ENCODE measurements around the gene MAGI1. TPM values are rescaled to one million over a fixed set of nuclear protein-coding genes. Genes with fewer than 3 reads are reported as not detected.

MAGI1 gene
- total RNA-seq, 6 donors from 2014 or later = 33.0 to 72.9 (median 62.4) TPM

GRCh38 chr3:65659396-65659795 lies 379.3 kb downstream of the MAGI1 start:
- no peak overlapping the region for H3K4me3 ChIP-seq
- H3K27me3 ChIP-seq = no peaks in the 10 kb centered on the region
- no peak overlapping the region for H3K27ac ChIP-seq
- H3K36me3 ChIP-seq = no peaks in the 10 kb centered on the region
- ATAC-seq (ENCODE audit: low FRiP score in 2 of 2) = no peak
- WGBS, 2 donors = 84 to 88% methylated on average over 6 of the region's 6 CpGs
- TF ChIP-seq POLR2A (IDR thresholded peaks at IDR 0.05) = no peak
- TF ChIP-seq EP300 (IDR thresholded peaks at IDR 0.05) = no peak
- no peak for TF ChIP-seq POLR2AphosphoS5 (IDR thresholded peaks at IDR 0.05)
- no peak for TF ChIP-seq CTCF (IDR thresholded peaks at IDR 0.05)
- no peaks in the 10 kb centered on the region for H3K4me1 ChIP-seq
- no peaks in the 10 kb centered on the region for H3K9me3 ChIP-seq
- DNase-seq = no peak

- Histone ChIP-seq H3K27ac (no peak overlapping the region), H3K36me3 (no peaks in the 10 kb centered on the region), H3K4me3 (no peak overlapping the region), H3K4me1 (no peaks in the 10 kb centered on the region), H3K9me3 (no peaks in the 10 kb centered on the region), H3K27me3 (no peaks in the 10 kb centered on the region)
- ATAC-seq (ENCODE audit: low FRiP score in 2 of 2) (no peak), DNase-seq (no peak)
- WGBS, 2 donors = 83 to 89% methylated on average over 2 of the region's 2 CpGs
- TF ChIP-seq EP300 (IDR thresholded peaks at IDR 0.05) = no peak
- TF ChIP-seq POLR2A (IDR thresholded peaks at IDR 0.05) = no peak
- no peak for TF ChIP-seq CTCF (IDR thresholded peaks at IDR 0.05)
- TF ChIP-seq POLR2AphosphoS5 (IDR thresholded peaks at IDR 0.05) = no peak
Observed at GRCh38 chr3:65658401-65658800, 380.3 kb downstream of the MAGI1 start.

GRCh38 chr3:65655061-65655460 lies 383.7 kb downstream of the MAGI1 start:
- no peak for ATAC-seq (ENCODE audit: low FRiP score in 2 of 2)
- H3K27me3 ChIP-seq = no peaks in the 10 kb centered on the region
- 92 to 98% methylated on average over 4 of the region's 4 CpGs for WGBS, 2 donors

GRCh38 chr3:65653731-65654130 lies 385.0 kb downstream of the MAGI1 start:
- ATAC-seq (ENCODE audit: low FRiP score in 2 of 2) = no peak
- Histone ChIP-seq H3K27me3 (no peaks in the 10 kb centered on the region), H3K4me3 (no peak overlapping the region), H3K27ac (no peak overlapping the region), H3K4me1 (no peaks in the 10 kb centered on the region), H3K9me3 (peaks cover 0 to 3% (median 0%) of the 10 kb centered on the region in 4 donors), H3K36me3 (no peaks in the 10 kb centered on the region)
- TF ChIP-seq EP300 (IDR thresholded peaks at IDR 0.05) (no peak), CTCF (IDR thresholded peaks at IDR 0.05) (no peak), POLR2A (IDR thresholded peaks at IDR 0.05) (no peak), POLR2AphosphoS5 (IDR thresholded peaks at IDR 0.05) (no peak)
- no peak for DNase-seq
- 86 to 94% methylated on average over 1 of the region's 1 CpG for WGBS, 2 donors

More at GRCh38 chr3:65655061-65655460, 383.7 kb downstream of the MAGI1 start:
- Histone ChIP-seq H3K9me3 (no peaks in the 10 kb centered on the region), H3K36me3 (no peaks in the 10 kb centered on the region), H3K27ac (no peak overlapping the region), H3K4me3 (no peak overlapping the region), H3K4me1 (no peaks in the 10 kb centered on the region)
- TF ChIP-seq POLR2AphosphoS5 (IDR thresholded peaks at IDR 0.05) (no peak), CTCF (IDR thresholded peaks at IDR 0.05) (no peak), POLR2A (IDR thresholded peaks at IDR 0.05) (no peak), EP300 (IDR thresholded peaks at IDR 0.05) (no peak)
- no peak for DNase-seq

GRCh38 chr3:65650247-65650646 lies 388.5 kb downstream of the MAGI1 start:
- Histone ChIP-seq H3K4me1 (no peaks in the 10 kb centered on the region), H3K27me3 (no peaks in the 10 kb centered on the region), H3K4me3 (no peak overlapping the region), H3K27ac (no peak overlapping the region), H3K9me3 (peaks cover 0 to 13% (median 10%) of the 10 kb centered on the region in 4 donors), H3K36me3 (no peaks in the 10 kb centered on the region)
- ATAC-seq (ENCODE audit: low FRiP score in 2 of 2) = no peak
- WGBS, 2 donors = 85 to 90% methylated on average over 2 of the region's 2 CpGs
- no peak for DNase-seq
- TF ChIP-seq EP300 (IDR thresholded peaks at IDR 0.05) = no peak
- TF ChIP-seq CTCF (IDR thresholded peaks at IDR 0.05) = no peak
